Measurements from ENCODE around the gene PTBP2. TPM values are rescaled to one million over a fixed set of nuclear protein-coding genes. Genes with fewer than 3 reads are reported as not detected.

Gene PTBP2
- total RNA-seq, 1 donor from 2014 or later: 170 TPM

DNA sequence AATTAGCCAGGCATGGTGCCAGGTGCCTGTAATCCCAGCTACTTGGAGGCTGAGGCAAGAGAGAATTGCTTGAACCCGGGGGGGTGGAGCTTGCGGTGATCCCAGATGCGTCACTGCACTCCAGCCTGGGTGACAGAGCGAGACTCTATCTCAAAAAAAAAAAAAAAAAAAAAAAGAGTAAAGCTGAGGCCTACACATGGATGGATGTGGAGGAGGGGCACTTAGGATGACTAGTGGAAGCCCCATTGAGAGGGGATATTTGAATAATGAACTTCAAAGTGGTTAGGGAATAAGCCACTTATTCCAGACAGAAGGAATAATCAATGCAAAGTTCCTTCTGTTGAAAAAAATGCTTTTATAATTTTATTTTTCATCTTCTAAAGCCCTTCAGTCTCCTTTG lies 51.4 kb downstream of the PTBP2 start:
- Histone ChIP-seq H2AFZ (replicated peaks) (no peak overlapping the region), H3K79me2 (ENCODE audit: low read depth) (peaks cover 74% of the 10 kb centered on the region), H3K4me3 (no peak overlapping the region), H3K27me3 (no peaks in the 10 kb centered on the region), H3F3A (ENCODE audit: low read depth) (peaks cover 9% of the 10 kb centered on the region), H3K4me1 (no peaks in the 10 kb centered on the region), H3K9me3 (ENCODE audit: low read depth) (no peaks in the 10 kb centered on the region), H3K36me3 (peaks cover 52% of the 10 kb centered on the region), H3K27ac (no peak overlapping the region), H4K20me1 (ENCODE audit: low read depth) (peaks cover 14% of the 10 kb centered on the region), H3K9ac (no peak overlapping the region), H3K4me2 (no peak overlapping the region)
- no peaks in the 10 kb centered on the region for H3K27me3 Mint-ChIP-seq (ENCODE audit: insufficient read depth, low read depth)
- no peak overlapping the region for H3K27ac Mint-ChIP-seq
- no peaks in the 10 kb centered on the region for H3K4me1 Mint-ChIP-seq
- peaks cover 40% of the 10 kb centered on the region for H3K36me3 Mint-ChIP-seq
- DNase-seq (ENCODE audit: low spot score): no peak
- H3K9me3 Mint-ChIP-seq: no peaks in the 10 kb centered on the region
- H3K4me3 Mint-ChIP-seq: no peak overlapping the region
- TF ChIP-seq, protein P1, sequence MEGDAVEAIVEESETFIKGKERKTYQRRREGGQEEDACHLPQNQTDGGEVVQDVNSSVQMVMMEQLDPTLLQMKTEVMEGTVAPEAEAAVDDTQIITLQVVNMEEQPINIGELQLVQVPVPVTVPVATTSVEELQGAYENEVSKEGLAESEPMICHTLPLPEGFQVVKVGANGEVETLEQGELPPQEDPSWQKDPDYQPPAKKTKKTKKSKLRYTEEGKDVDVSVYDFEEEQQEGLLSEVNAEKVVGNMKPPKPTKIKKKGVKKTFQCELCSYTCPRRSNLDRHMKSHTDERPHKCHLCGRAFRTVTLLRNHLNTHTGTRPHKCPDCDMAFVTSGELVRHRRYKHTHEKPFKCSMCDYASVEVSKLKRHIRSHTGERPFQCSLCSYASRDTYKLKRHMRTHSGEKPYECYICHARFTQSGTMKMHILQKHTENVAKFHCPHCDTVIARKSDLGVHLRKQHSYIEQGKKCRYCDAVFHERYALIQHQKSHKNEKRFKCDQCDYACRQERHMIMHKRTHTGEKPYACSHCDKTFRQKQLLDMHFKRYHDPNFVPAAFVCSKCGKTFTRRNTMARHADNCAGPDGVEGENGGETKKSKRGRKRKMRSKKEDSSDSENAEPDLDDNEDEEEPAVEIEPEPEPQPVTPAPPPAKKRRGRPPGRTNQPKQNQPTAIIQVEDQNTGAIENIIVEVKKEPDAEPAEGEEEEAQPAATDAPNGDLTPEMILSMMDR (IDR thresholded peaks at IDR 0.05): no peak
- TF ChIP-seq EZH2 (IDR thresholded peaks at IDR 0.05) (no peak), EZH2phosphoT487 (IDR thresholded peaks at IDR 0.05) (no peak)

DNA sequence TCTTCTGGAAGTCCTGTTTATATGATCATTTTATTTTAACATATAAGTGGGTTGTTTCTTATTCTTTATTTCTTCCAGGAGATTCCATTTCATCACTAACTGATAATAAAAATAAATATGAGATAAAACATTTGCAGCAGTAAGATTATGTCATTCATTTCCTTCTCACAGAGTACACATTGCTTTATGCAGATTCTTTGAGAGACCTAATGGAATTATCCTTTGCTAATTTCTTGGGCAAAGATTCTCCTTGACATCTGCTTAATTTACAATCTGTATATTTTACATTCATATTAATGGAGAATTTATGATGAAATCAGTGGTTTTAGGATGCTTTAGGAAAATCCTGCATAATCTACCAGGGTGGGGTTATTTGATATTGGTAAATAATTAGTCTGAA lies 60.6 kb downstream of the PTBP2 start:
- no peaks in the 10 kb centered on the region for H3K4me1 Mint-ChIP-seq
- Histone ChIP-seq H3K27me3 (no peaks in the 10 kb centered on the region), H3F3A (ENCODE audit: low read depth) (no peaks in the 10 kb centered on the region), H3K9me3 (ENCODE audit: low read depth) (no peaks in the 10 kb centered on the region), H3K79me2 (ENCODE audit: low read depth) (peaks cover 55% of the 10 kb centered on the region), H2AFZ (replicated peaks) (no peak overlapping the region), H3K4me1 (no peaks in the 10 kb centered on the region), H3K27ac (no peak overlapping the region), H4K20me1 (ENCODE audit: low read depth) (no peaks in the 10 kb centered on the region), H3K4me3 (no peak overlapping the region), H3K9ac (no peak overlapping the region), H3K36me3 (peaks cover 59% of the 10 kb centered on the region), H3K4me2 (no peak overlapping the region)
- no peak overlapping the region for H3K27ac Mint-ChIP-seq
- H3K27me3 Mint-ChIP-seq (ENCODE audit: insufficient read depth, low read depth): no peaks in the 10 kb centered on the region
- TF ChIP-seq EZH2 (IDR thresholded peaks at IDR 0.05) (no peak), EZH2phosphoT487 (IDR thresholded peaks at IDR 0.05) (no peak)
- TF ChIP-seq, protein P1 (IDR thresholded peaks at IDR 0.05): no peak
- H3K36me3 Mint-ChIP-seq: peaks cover 31% of the 10 kb centered on the region
- no peak overlapping the region for H3K4me3 Mint-ChIP-seq
- no peaks in the 10 kb centered on the region for H3K9me3 Mint-ChIP-seq
- DNase-seq (ENCODE audit: low spot score): no peak

DNA sequence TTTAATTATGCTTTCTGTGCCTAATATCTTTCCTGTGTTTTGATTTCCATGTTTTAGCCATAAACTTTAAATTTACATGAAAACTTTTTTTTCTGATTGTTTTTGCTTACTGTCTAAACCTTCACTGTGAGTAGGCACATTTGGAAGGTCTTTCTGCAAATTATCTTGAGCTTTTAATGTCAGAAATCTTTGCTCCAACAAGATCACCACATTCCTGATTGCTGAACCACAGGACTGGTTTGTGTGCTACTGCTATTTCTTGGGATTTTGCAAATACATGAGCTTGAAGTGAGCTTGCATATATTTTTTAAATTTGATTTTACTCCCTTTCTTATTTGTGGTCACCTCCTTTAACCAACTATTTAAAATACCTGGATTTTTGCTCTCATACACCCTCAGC lies 61.3 kb downstream of the PTBP2 start:
- H3K27ac Mint-ChIP-seq: no peak overlapping the region
- H2AFZ ChIP-seq (replicated peaks): no peak overlapping the region
- no peak for DNase-seq (ENCODE audit: low spot score)
- TF ChIP-seq EZH2 (IDR thresholded peaks at IDR 0.05) (no peak), EZH2phosphoT487 (IDR thresholded peaks at IDR 0.05) (no peak)
- TF ChIP-seq, protein P1 (IDR thresholded peaks at IDR 0.05): no peak
- no peaks in the 10 kb centered on the region for H3K27me3 ChIP-seq
- no peaks in the 10 kb centered on the region for H4K20me1 ChIP-seq (ENCODE audit: low read depth)
- H3K27me3 Mint-ChIP-seq (ENCODE audit: insufficient read depth, low read depth): no peaks in the 10 kb centered on the region
- no peaks in the 10 kb centered on the region for H3K4me1 ChIP-seq
- H3K4me1 Mint-ChIP-seq: no peaks in the 10 kb centered on the region
- no peak overlapping the region for H3K4me2 ChIP-seq
- no peak overlapping the region for H3K4me3 ChIP-seq
- H3K9ac ChIP-seq: no peak overlapping the region
- peaks cover 33% of the 10 kb centered on the region for H3K36me3 Mint-ChIP-seq
- no peak overlapping the region for H3K27ac ChIP-seq
- no peaks in the 10 kb centered on the region for H3K9me3 Mint-ChIP-seq
- H3F3A ChIP-seq (ENCODE audit: low read depth): no peaks in the 10 kb centered on the region
- H3K9me3 ChIP-seq (ENCODE audit: low read depth): no peaks in the 10 kb centered on the region
- peaks cover 60% of the 10 kb centered on the region for H3K36me3 ChIP-seq
- peaks cover 51% of the 10 kb centered on the region for H3K79me2 ChIP-seq (ENCODE audit: low read depth)
- H3K4me3 Mint-ChIP-seq: no peak overlapping the region
